Esophagus (tissue), 2 donors: ENCODE measurements around the gene SLC5A2. TPM values are rescaled to one million over a fixed set of nuclear protein-coding genes. Genes with fewer than 3 reads are reported as not detected.
"Not testable (repeated sequence)": the region's sequence is repeated elsewhere in the genome, so short reads cannot be mapped to it uniquely, and the experiment has no call there.

Experiments
- H3K27ac ChIP-seq, 2 donors: one replicate each; pipeline ENCODE4 v1.5.1; 2013; ENCODE audit warnings: low read depth in 2 of 2, mild to moderate bottlenecking in 2 of 2, inconsistent platforms in 1 of 2, low read length in 1 of 2, moderate library complexity in 1 of 2
- H3K27me3 ChIP-seq, 2 donors: one replicate each; pipeline ENCODE4 v1.6.1; 2013; ENCODE audit warnings: low read length in 2 of 2, control low read depth in 1 of 2, mild to moderate bottlenecking in 1 of 2; ENCODE audit not compliant: insufficient read depth in 2 of 2, control insufficient read depth in 1 of 2
- H3K36me3 ChIP-seq, 2 donors: one replicate each; pipeline ENCODE4 v1.6.1; 2013; ENCODE audit warnings: low read length in 1 of 2; ENCODE audit not compliant: control insufficient read depth in 2 of 2, insufficient read depth in 2 of 2
- H3K4me1 ChIP-seq, 2 donors: one replicate each; pipeline ENCODE4 v1.6.1; 2013; ENCODE audit warnings: low read length in 1 of 2; ENCODE audit not compliant: control insufficient read depth in 2 of 2, insufficient read depth in 2 of 2
- H3K4me3 ChIP-seq, 2 donors: one replicate each; pipeline ENCODE4 v1.5.1; 2013; ENCODE audit warnings: low read length in 2 of 2, mild to moderate bottlenecking in 2 of 2, low read depth in 1 of 2, moderate library complexity in 1 of 2
- H3K9me3 ChIP-seq, 2 donors: one replicate each; pipeline ENCODE4 v1.6.1; 2013; ENCODE audit warnings: mild to moderate bottlenecking in 2 of 2, low read depth in 1 of 2, low read length in 1 of 2, moderate library complexity in 1 of 2; ENCODE audit not compliant: control insufficient read depth in 2 of 2, insufficient read depth in 1 of 2
- WGBS, 2 donors: extraction: QIAGEN DNeasy Blood & Tissue Kit; methylation state at CpG; one replicate each; pipeline ENCODE4 v1.1.7; 2013; 5-methylcytosine and 5-hydroxymethylcytosine counted together
- polyA plus RNA-seq, 2 donors: library from polyadenylated mRNA; stranded (reverse); fragments of 200-250 nt; gene quantifications; one replicate each; pipeline ENCODE4 v1.2.3, GENCODE V29; 2013
- donor health status: healthy with polysubstance abuse.
- donor health status: Bipolar disorder and iron deficiency.

SLC5A2 gene
- polyA plus RNA-seq, 2 donors: 0.73 to 1.3 TPM

DNA sequence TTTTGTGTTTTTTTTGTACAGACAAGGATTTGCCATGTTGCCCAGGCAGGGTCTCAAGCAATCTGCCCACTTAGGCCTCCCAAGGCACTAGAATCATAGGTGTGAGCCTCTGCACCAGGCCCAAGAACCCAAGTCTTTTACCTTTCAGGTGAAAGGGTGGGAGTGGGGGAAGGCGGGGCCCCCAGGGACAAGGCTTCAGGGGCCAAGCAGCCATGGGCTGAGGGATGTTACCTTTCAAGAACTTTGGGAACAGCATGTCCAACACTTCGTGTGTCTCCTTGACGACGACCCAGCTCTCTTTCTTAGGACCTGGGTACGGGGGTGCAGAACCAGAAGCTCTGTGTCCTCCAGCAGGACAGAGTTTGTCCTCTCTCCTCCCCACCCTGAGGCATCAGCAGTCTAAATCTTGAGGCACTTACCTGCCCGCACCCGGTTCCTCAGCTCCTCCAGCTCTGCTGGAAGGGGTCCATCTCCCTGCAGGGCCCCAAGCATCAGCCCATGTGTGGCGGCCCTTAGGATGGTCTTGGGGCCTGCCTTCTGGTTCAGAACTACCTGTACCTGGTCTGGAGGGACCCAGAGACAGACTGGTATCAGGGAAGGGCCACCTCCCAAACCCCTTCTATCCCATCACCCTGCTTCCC is 9.0 kb downstream of the SLC5A2 start:
- Histone ChIP-seq H3K9me3 (no peaks in the 10 kb centered on the region), H3K4me3 (no peak overlapping the region), H3K27me3 (no peaks in the 10 kb centered on the region), H3K4me1 (peaks cover 12 to 17% of the 10 kb centered on the region in 2 donors), H3K27ac (no peak overlapping the region), H3K36me3 (peaks cover 18 to 33% of the 10 kb centered on the region in 2 donors)
- 90 to 92% methylated on average over 8 of the region's 8 CpGs for WGBS, 2 donors

DNA sequence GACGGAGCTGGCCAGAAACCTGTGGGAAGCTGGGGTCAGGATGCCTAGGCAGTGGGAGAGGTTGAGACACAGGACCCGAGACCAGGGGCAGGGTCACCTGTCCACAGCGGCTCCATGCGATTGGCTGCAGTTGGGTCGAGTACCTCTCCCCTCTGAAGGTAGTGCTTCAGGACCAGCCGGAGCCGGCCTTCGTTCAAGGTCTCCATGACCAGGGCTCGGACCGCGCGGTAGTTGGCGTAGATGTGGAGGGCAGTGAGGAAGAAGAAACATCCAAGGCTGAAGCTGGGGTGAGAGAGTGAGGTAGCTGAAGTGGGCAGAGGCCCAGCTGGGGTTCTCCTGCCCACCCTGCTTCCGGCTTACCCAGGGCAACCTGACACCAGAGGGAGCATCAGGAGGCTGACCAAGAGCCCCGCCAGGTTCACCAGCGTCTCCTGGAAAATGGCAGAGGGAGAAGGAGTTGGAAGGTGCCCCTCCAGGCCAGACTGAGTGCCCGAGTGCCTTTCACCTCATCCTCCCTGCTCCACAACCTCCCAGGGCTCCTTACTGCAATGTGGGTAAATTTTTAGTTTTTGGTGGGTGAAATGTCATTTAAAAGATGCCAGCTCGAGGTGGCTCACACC is 10.7 kb downstream of the SLC5A2 start:
- peaks cover 24 to 41% of the 10 kb centered on the region in 2 donors for H3K36me3 ChIP-seq
- no peaks in the 10 kb centered on the region for H3K27me3 ChIP-seq
- no peak overlapping the region for H3K27ac ChIP-seq
- peaks cover 0 to 1% of the 10 kb centered on the region in 2 donors for H3K9me3 ChIP-seq
- H3K4me1 ChIP-seq: peaks cover 0 to 5% of the 10 kb centered on the region in 2 donors
- no peak overlapping the region for H3K4me3 ChIP-seq
- 94 to 96% methylated on average over 18 of the region's 18 CpGs for WGBS, 2 donors

DNA sequence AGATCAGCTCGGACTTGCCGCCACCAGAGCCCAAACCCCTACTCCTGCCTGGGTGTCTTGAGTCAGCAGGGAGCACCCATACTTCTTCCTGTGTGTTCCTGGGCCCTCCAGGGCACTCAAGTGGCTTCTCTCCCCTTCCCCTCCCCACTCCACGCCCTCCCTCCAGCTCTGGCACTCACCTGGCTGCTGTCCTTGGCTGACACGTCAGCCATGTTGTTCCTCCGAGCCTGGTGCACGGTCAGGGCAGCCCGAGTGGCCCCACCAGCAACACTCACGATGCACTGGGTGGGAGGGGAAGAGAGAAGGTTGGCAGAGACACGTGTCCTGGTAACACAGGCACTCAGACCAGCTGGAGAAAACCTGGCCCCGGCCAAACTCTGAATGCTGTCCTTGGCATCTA is 13.7 kb downstream of the SLC5A2 start:
- H3K4me3 ChIP-seq: no peak overlapping the region
- H3K9me3 ChIP-seq: peaks cover 0 to 2% of the 10 kb centered on the region in 2 donors
- H3K4me1 ChIP-seq: no peaks in the 10 kb centered on the region
- WGBS, 2 donors: 87 to 92% methylated on average over 10 of the region's 10 CpGs
- H3K36me3 ChIP-seq: peaks cover 28 to 43% of the 10 kb centered on the region in 2 donors
- no peaks in the 10 kb centered on the region for H3K27me3 ChIP-seq
- H3K27ac ChIP-seq: no peak overlapping the region

DNA sequence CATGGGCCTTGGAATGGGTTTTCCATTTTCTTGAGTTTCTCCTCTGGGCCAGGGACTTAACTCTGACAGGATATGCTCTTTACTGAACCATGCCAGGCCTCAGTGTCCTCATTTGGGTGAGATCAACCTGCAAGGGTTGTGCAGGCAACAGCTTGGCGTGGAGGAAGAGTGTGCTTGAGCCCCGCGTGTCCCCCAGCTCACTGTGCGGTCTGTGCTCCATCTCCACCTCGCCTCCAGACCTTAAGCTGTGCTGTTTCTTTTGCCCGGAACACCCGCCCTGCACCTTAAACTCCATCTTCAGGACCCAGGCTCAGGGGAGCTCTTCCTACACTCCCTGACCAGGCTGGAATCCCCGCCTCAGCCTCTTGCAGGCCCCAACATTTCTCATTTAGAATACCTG is 15.6 kb downstream of the SLC5A2 start:
- H3K4me1 ChIP-seq: no peaks in the 10 kb centered on the region
- H3K27me3 ChIP-seq: no peaks in the 10 kb centered on the region
- H3K9me3 ChIP-seq: peaks cover 0 to 2% of the 10 kb centered on the region in 2 donors
- H3K27ac ChIP-seq: no peak overlapping the region
- H3K4me3 ChIP-seq: no peak overlapping the region
- H3K36me3 ChIP-seq: peaks cover 19 to 25% of the 10 kb centered on the region in 2 donors
- WGBS, 2 donors: 97 to 98% methylated on average over 8 of the region's 8 CpGs

DNA sequence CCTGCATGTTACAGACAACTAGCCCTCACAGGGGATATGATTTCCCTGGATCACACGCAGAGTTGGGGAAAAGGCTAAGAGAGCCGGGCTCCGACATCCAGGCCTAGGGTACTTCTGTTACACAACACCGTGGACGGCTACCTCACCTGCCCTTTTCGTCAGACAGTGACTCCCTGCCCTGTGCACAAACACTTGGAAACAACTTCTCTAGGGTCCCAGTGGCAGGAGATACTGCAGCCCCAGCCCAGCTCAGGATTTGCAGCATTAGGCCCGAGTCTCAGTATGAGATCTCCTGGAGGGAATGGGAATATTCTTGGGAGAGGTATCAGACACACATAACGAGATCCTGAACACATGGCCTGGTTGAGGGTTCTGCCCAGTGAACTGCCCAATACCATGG is 17.0 kb downstream of the SLC5A2 start:
- Histone ChIP-seq H3K4me3 (no peak overlapping the region), H3K4me1 (no peaks in the 10 kb centered on the region), H3K27ac (no peak overlapping the region), H3K27me3 (no peaks in the 10 kb centered on the region), H3K36me3 (peaks cover 19 to 23% of the 10 kb centered on the region in 2 donors), H3K9me3 (peaks cover 0 to 2% of the 10 kb centered on the region in 2 donors)
- 93 to 95% methylated on average over 8 of the region's 8 CpGs for WGBS, 2 donors

DNA sequence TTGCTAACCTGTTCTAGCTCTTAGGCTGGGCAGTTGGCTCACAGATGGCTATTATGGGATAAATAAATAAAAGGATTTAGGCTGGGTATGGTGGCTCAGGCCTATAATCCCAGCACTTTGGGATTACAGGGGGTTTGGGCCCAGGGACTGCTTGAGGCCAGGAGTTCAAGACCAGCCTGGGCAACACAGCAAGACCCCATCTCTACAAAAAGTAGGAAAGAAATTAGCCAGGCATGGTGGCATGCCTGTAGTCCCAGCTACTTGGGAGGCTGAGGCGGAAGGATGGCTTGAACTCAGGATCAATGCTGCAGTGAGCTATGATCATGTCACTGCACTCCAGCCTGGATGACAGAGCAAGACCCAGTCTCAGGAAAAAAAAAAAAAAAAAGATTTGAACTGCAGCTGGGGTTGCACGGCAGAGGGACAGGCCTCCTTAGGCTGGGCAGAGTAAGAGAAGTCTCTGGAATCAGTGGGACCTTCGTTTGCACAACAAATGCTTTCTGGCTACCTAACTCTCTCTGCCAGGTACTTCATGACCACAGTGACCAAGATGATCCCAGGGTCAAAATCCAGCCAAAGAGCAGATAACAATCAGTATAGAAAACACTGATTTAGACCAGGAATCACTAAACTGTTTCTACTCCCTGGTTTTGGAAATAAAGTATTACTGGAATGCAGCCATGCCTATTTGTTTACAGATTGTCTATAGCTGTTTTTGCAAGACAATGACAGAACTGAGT is 18.5 kb downstream of the SLC5A2 start:
- H3K4me1 ChIP-seq: no peaks in the 10 kb centered on the region
- peaks cover 0 to 2% of the 10 kb centered on the region in 2 donors for H3K9me3 ChIP-seq
- H3K4me3 ChIP-seq: no peak overlapping the region
- 75 to 76% methylated on average over 3 of the region's 3 CpGs for WGBS, 2 donors
- no peak overlapping the region for H3K27ac ChIP-seq
- no peaks in the 10 kb centered on the region for H3K27me3 ChIP-seq
- peaks cover 13 to 18% of the 10 kb centered on the region in 2 donors for H3K36me3 ChIP-seq

DNA sequence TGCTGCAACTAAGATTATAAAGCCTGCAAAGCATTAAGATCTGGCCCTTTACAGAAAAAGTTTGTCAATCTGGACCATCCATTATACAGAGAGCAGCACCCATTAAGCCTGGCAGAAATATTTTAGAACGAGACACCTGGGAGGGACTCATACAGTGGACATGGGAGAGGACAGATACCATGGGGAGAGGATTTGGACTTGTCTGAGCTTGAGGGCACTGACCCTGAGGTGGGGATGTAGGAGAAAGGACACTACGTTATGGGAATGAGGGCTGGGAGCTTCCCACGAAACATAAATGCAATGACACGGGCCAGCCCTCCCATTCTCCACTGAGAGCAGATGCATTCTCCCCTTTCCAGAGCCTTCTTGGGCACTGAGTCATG is 19.0 kb downstream of the SLC5A2 start:
- no peak overlapping the region for H3K4me3 ChIP-seq
- peaks cover 11 to 13% of the 10 kb centered on the region in 2 donors for H3K36me3 ChIP-seq
- no peaks in the 10 kb centered on the region for H3K27me3 ChIP-seq
- H3K4me1 ChIP-seq: no peaks in the 10 kb centered on the region
- H3K9me3 ChIP-seq: peaks cover 0 to 2% of the 10 kb centered on the region in 2 donors
- H3K27ac ChIP-seq: no peak overlapping the region
- 77 to 84% methylated on average over 4 of the region's 4 CpGs for WGBS, 2 donors

DNA sequence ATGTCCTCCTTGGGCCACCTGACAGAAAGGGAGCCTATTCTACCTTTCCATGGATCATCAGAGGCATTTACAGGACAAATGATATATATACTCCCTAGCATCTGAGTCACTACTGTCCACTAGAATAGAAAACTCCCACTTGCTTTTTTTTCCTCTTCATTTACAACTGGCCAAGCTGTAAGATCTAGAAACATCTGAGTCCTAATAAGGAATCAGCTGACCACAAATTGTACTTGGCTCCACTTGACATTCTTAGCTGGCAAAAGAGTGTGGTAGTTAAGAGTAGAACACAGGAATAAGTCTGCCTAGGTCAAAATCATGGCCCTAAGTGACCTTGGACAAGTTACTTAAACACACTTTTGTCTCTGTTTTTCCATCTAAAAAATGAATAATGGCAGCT is 20.1 kb downstream of the SLC5A2 start:
- H3K9me3 ChIP-seq: peaks cover 0 to 2% of the 10 kb centered on the region in 2 donors
- H3K4me1 ChIP-seq: no peaks in the 10 kb centered on the region
- H3K27me3 ChIP-seq: no peaks in the 10 kb centered on the region
- H3K4me3 ChIP-seq: no peak overlapping the region
- no peak overlapping the region for H3K27ac ChIP-seq
- peaks cover 9 to 10% of the 10 kb centered on the region in 2 donors for H3K36me3 ChIP-seq

DNA sequence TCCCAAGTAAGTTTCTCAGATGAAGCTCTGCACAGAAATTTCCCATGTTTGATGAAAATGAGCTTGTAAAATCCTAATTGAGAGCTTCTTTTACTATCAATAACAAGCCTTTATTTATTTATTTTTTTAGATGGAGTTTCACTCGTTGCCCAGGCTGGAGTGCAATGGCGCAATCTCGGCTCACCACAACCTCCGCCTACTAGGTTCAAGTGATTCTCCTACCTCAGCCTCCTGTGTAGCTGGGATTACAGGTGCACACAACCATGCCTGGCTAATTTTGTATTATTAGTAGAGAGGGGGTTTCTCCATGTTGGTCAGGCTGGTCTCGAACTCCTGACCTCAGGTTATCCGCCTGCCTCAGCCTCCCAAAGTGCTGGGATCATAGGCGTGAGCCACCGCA is 20.6 kb downstream of the SLC5A2 start:
- not testable (repeated sequence) for H3K27me3 ChIP-seq, H3K27ac ChIP-seq, H3K9me3 ChIP-seq, H3K4me1 ChIP-seq, H3K36me3 ChIP-seq, H3K4me3 ChIP-seq
- WGBS, 2 donors: 93 to 96% methylated on average over 8 of the region's 8 CpGs
